ENCODE data around the gene STYX.

DNA sequence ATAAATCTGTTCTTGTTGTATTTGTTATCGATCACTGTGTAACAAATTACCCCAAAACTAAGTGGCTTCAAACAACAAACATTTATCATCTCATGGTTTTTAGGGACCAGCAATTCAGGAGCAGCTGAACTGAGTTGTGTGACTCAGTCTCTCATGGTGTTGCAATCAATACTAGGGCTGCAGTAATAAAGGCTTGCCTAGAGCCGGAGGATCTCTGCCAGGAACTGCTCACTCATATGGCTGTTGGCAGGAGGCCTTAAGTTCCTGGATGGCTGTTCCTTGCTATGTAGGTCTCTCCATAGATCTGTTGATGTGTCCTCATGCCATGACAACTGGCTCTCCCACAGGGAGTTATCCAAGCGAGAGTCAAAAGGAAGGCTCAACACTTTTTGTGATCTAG, 26.7 kb upstream of the STYX start:
- no peak for TF ChIP-seq ZNF274 (IDR thresholded peaks at IDR 0.05; ENCODE audit: low read depth, low read length)
- TF ChIP-seq YY1 (IDR thresholded peaks at IDR 0.05; ENCODE audit: insufficient read depth, insufficient read length), result no peak

Data from NT2/D1 (cell line).